ENCODE measurements around the gene CDH13.

Gene CDH13

DNA sequence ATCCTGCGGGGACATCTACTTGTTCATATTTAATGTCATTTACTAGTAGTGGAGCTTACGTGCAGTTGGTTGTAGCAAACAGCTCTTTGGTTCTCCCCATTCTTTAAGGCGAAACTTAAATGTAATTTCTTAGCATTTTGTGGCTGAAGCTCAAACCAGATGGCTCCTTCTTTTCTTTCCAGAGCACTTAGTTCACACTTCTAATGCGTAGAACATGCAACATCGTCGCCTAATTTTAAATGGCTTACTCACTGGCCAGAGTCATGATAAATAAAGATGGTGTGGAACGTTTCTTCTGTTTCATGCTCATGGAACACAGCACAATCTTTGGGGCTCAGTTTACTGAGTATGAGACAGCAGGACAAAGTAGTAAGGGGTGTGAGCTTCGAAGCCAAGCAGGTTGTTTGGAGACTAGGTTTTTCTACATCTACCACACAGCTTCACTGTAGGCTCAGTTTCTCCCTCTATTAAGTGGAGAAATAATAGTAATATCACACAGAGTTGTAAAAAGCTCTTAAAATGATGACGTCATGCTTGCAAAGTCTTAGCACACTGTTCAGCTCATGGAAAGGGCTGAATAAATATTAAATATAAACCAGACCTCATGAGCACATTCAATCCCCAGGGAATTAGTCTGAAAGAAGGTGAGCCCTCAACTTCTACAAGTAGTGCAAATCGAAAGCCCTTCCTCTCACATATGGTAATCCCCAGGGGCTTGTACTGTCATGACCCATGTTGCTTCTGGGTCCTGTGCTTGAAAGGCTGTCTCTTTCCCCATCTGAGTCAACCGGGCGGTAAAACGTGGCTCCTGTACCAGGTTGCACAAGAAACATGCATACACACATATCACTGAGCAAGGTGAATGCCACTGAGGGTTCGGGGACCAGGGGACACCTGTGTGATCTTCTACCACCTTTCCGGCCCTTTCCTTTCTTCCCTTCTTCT, 384.3 kb downstream of the CDH13 start:
- no peak for DNase-seq

DNA sequence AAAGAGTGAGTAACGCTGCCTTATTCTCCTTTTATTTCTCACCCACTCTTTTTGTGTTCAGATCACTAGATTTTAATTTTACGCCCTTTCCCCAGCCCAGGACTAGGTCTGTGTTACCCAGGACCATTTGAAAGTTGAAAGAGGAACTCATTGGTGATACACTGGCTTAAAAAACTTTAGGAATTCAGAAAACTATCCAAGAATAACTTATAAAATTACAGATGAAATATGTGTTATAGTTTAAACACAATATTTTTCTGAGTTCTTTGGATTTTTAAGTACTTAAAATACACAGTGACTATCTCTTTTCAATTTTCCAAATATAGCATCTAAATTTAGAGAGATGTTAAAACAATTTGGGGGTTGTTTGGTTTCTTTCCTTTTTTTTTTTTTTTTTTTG, 385.2 kb downstream of the CDH13 start:
- DNase-seq, result no peak

DNA sequence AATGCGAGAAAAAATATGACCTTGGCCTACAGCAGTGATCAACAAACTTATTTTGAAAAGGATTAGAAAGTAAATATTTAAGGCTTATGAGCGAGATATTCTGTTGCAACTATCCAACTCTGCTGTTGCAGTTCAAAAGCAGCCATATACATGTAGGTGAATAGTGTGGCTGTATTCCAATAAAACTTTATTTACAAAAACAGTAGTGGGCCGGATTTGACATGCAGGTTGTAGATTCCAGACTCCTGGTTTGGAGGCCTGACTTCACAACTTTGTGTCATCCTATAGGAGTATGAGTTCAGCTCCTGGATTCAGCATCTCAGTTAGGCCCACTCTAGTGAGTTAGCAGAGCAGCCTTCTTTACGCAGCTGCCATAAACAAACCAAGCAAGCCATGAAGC, 386.3 kb downstream of the CDH13 start:
- DNase-seq, result no peak

DNA sequence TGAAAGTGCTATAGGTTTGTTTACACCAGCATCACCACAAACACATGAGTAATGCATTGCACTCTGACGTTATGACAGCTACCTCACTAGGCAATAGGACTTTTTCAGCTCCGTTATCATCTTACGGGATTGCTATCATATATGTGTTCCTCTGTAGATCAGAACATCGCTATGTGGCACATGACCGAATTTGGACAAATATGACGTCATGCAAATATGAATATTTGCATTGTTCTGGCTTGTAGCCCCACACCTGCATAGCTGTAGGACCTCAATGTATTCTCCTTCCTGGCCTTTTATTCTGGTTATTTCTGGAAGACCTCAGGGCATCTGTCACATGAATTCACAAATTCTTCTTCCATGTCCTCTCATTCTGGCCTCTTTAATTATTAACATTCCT, 393.2 kb downstream of the CDH13 start:
- DNase-seq, result no peak

DNA sequence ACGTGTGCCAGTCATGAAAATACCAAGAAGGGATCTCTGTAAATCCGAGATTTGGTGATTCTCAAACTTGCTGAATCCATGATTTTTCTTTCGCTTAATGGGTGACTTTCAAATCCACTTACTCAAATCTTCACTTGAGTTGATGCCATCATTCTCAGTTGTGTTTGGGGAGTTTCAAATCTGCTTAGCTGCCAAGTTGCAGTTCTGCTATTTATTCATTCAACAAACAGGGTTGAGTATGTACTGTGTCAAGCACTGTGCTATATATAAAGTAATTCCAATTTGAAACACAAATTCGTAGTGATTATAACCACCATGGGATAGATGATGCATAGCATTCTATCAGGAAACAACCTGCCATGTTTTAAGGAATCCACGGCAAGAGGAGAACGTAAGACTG, 394.3 kb downstream of the CDH13 start:
- no peak for DNase-seq

DNA sequence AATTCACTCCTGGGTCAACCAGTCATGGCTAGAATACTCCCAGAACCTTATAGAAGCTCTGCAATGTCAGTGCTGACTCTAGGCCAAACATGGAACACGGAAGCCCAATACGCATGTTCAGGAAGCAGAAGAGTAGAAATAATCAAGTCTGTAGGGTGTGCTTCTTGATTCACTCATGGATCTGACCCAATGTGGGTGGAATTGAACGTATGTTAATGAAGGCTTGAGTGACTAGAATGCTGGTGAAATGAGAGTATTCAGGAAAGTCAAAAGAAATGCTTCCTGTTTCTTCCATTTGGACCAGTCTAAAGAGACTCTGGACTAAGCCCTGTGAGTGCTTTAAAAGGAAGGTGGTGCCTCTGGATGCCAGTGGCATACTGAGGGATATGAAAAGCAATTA, 395.0 kb downstream of the CDH13 start:
- DNase-seq, result no peak

DNA sequence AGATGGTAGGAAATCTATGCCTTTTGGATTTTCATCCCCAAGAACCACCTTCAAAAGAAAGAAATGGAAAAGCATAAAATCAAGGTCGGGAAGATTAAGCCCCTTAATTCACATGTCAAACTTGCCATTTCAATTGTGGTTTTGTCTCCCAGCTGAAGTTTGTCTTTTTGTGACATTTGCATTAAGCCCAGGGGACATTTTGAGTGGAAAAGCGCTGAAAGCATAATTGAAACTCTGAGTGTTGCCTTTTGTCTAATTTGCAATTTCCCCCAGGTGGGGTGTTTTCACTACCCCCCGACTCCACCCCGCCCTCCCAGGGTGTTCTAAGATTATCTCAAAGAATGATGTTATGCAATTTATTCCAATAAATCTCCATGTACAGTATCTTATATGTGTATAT, 396.2 kb downstream of the CDH13 start:
- DNase-seq, result no peak

DNA sequence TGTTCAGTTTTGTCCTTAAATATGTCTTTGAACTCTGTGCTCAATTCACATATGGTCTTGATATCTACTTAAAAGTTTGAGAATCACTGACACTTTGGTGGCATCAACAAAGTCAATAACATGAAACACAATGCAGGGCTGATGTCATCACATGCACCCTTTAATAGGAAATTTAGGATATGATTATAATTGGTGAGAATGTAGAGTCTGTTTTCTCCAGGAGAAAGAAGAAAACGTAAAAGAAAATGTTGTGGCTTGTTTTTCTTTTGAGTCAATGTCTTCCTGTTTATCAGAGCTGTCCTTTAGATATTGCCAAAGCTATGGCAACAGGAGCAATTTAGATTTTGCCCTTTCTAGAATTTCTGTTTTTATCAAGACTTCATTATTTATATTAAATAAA, 396.9 kb downstream of the CDH13 start:
- DNase-seq, result no peak

DNA sequence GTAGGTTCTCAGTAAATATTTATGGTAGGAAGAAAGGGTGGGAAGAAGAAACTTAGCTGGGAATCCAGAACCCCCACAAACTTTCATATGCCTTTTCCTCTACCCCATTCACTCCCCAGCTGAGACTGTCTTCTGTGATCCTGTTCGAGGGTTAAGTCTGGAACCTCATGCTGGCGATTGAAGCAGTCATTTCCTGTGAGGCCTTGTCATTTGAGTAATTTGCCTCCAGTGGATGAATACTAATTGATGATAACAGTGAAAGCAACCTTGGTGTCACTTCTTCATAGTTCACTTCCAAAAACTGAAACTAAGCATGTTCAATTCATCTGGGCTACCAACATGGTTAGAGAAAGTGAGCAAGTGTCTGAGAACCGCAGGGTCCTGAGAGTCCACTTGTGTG, 401.2 kb downstream of the CDH13 start:
- DNase-seq, result no peak

DNA sequence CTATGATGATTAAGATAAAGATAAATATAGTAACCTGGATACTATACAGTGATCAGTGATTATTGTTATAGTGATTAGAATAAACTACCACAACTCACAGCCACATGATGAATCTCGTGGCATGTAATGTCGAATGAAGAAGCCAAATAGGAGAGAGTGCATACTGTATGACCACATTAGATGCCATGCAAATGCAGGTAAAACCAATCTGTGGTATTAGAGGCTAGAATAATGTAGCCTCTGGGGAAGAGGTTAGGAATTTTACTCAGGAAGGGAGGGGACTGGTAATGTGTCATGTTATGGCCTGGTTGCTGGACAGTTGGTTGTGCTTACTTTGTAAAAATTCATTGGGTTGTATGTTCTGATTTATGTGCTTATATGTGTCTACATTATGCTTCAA, 402.7 kb downstream of the CDH13 start:
- no peak for DNase-seq

DNA sequence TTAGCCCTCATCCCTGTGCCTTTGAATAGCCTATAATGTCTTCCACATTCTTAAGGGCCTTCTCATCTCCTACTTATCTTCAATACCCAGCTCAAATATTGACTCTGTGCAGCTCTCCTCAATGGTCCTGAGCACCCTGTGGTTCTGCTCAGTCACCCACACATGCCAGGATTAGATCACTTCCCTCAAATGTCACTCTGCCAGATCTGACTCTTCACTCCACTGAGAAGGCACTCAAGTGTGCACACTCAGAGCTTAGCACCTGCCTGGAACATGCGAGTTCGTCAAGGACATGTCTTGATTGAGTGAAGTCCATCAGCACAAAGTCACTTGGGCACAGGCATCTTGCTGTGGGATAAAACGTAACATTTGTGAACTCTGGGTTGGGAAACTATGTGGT, 404.8 kb downstream of the CDH13 start:
- no peak for DNase-seq

DNA sequence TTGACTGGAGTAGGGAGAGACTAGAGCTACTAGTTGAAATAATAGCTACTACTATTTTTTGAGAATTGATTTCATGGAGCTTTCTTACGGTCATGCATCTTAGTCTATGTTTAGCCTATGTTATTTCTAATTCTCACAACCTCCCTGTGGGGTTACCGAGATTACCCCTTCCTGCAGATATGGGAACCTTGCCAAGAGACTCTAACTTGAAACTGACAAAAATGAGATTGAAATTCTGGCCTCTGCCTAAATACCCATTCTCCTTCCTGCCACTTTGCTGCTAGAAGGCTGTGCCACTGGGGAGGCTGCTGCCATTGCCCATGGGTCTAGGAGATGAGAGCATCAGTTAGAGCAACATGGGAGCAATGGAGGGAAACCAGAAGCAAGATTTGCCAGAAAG, 410.3 kb downstream of the CDH13 start:
- no peak for DNase-seq

DNA sequence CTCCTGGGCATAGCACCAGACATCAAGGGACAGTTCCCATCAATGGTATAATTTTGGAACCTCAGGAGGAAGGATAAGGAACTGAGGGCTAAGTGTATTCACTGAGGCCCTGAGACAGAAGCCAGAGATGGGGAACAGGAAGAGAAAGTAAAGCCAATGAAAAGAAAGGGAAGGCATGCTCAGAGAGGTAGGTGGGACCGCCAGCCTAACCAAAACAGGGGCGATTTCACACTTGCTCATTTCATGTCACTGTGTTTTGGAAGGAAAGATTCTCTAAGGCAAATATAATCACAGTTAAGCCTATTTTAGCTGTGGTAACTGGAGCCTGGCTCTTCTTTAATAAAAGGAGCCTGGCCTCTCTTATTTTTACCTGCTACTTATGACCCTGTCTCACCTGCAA, 411.1 kb downstream of the CDH13 start:
- DNase-seq, result no peak

DNA sequence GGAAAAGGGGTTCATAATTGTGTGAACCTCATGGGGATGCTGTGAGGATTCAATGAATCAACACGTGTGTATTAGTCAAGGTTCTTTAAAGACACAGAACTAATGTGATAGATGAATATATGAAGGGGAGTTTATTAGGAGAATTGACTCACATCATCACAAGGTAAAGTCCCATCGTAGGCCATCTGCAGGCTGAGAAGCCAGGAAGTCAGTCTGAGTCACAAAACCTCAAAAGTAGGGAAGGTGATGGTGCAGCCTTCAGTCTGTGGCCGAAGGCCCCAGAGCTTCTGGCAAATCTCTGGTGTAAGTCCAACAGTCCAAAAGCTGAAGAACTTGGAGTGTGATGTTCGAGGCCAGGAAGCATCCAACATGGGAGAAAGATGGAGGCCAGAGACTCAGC, 413.4 kb downstream of the CDH13 start:
- no peak for DNase-seq

DNA sequence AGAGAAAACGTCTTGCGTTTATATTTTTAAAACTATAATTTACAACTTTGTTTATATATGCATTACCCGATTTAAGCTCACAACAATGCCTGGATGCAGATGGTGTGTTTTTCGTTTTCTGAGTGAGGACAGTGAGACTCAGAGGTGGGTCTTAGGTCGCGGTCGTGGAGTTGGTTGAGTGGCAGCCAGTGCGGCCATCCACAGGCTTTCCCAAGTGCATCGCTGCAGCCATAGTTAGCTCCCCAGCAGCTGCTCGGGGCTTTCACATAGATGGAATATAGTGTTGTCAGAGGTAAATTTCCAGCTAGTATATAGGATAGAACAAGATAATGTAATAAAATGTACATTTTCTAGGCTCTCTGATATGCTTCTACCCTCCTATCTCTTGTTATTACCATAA, 417.8 kb downstream of the CDH13 start:
- DNase-seq, result no peak

DNA sequence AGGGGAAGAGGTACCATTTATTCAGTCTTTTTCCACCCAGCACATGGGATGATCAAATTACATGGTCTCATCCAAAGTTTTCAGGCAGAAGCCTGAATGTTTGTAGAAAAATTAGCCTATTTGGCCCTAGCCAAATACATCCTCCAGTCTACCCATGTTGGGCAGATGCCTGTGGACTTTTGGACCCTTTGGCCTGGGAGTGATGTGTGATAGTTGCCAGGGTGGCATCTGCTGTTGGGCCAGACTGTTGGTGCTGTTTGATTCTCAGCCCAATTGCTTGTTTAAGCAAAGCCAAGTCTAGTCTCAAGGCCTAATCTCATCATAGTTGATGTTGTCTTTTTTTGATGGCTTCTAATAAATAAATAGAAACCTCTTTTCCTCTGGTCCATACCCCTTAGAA, 419.0 kb downstream of the CDH13 start:
- no peak for DNase-seq

DNA sequence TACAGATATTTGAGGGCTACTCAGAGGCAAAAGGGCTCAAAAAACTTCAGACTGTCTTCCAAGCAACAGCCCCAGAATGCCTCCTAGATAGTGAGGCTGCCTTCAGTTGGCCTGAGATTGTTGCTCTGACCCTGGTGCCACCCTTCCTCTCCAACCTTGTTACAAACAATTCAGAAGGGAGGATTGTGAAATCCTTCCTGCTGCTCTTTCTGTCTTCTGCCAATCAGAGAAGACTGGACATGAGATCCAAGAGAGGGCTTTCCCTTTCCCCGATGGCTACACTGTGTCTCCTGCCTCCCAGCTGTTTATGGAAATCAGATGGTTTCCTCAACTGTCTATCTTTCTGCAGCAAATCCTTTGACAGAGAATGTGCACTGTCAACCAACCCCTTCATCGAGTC, 419.9 kb downstream of the CDH13 start:
- DNase-seq, result no peak

DNA sequence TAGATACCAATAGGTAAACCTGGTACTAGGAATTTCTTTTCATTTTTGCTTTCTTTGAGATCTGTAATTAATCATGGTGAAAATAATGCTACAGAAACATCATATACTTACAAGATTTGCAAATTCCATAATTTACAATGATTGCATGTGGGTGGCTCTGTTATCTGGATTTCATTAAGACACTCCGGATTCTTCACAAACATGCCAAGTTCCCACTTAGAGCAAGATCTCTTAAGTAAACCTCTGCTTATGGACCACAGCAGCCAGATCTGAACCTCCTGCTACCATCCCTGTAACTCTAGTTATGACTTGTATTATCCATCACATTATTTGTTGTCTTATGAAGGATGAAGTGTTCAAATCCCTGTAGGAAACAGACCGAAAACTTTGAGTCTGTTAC, 424.7 kb downstream of the CDH13 start:
- DNase-seq, result no peak

DNA sequence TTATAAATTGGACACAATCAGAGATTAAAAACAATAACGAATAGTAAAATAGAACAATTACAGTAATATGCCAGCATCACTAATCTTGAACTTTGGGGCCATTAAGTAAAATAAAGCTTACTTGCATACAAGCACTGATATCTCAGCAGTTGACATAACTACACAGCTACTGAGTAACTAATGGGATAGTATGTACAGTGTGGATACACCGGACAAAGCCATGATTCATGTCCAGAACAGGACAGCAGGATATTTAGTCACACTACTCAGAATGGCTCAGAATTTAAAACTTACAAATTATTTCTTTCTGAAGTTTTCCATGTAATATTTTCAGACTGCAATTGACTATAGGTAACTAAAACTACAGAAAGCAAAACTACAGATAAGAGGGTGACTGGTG, 427.5 kb downstream of the CDH13 start:
- DNase-seq, result no peak

DNA sequence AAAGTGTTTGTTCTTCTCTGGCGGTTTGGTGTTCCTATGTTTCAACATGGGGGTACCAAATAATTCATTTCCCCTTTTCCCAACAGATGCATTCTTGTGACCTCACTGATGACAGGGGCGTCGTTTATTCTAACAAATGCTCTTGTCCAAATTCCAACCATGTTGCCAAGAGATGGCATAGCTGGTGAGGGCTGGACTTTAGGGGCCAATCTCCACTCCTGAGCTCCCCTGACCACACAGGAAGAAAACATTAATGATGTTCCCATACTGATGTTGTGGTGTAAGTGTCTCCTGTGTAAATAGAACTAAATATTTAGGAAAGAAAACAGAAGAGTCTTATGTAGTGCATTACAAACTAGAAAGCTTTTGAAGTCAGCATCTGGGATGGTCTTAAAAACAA, 431.6 kb downstream of the CDH13 start:
- DNase-seq, result no peak

DNA sequence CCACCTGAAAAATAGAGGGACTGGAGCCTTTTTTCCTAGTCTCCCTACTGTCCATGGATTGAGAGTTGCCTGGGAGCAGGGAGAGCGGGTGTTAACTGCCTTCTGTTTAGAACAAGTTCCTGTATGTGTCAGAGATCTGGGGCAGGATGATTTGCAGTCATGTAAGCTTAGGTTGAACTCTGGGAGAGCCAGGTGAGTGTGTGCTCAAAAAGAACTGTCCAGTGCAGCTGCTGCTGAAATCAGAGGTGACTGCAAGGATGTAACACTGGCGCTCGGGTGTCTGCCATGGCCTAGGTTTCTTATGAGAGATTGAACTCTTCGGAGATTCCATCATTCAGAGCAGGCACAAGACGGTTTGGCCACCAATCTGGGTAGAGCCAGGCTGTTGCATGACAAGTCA, 432.5 kb downstream of the CDH13 start:
- DNase-seq, result no peak

DNA sequence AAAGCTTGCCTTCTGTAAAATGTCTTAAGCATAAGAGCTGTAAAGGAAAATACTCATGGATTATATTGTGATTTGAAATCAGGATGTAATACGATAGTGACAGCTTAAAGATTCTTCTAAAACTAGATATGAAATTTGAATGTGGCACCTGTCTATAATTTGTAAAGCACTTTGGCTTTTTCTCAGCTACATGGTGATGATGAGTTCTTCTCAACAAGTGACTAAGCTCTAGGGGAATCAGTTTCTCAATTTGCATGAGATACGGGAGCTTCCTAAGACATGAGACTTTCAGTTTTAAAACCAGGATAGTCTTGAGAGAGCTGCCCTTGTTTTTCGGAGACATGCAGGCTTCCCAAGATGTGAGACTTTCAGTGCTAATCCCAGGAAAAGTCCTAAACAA, 439.2 kb downstream of the CDH13 start:
- DNase-seq, result no peak

DNA sequence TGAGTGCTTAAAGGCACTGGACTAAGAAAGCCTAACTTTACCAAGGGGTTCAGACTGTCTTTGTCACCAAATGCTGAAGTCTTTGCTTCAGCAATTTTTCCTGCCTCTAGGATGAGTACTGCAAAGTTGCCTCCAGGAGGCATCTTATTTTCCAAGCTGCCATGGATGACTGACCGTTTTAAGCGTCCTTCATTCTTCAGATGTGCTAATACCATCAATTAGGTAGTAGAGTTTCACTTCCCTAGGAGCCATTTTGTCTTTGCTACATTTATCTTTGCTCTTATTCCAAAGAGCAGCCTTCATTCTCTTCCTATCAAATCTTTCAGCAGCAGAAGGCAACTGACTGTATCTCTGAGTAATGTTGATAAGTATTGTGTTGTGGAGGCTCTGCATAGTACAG, 440.1 kb downstream of the CDH13 start:
- DNase-seq, result no peak

DNA sequence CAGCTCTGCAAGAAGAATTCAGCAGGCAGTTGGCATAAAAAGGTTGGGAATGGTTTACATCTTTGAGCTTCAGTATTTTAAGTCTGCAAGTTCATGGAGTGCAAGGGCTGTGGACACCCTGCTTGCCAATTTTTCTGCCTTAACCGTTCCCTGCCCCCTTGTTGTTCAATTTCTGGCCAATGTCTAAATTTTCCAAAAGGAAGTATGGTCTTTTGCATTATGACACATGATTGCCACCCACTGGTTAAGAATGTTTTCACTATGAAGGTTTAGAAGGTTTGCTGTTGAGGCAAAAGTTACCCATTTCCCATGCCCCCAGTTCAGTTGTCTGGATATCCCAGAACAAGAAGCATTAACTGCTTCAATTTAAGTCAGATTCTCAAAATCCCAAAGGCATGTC, 441.9 kb downstream of the CDH13 start:
- no peak for DNase-seq

Measured in NCI-H226 (cell line).